Small intestine (tissue), 16 donors: ENCODE results near the gene SAAL1. TPM values are rescaled to one million over a fixed set of nuclear protein-coding genes. Genes with fewer than 3 reads are reported as not detected.

ENCODE experiments used
- DNase-seq, 2 donors: peaks; one replicate each; pipeline versions ENCODE4 v3.0.0 to v3.0.0-alpha.2; 2013
- FAIRE-seq: peaks from 2 replicates; lab custom pipeline; 2012; peaks lifted over from hg19 to GRCh38; lab: Jason Lieb, UNC
- H3K27ac ChIP-seq, 3 donors: one replicate each; pipeline ENCODE4 v1.5.1; 2013; ENCODE audit warnings: low read length in 2 of 3, mild to moderate bottlenecking in 2 of 3, control low read depth in 1 of 3, inconsistent platforms in 1 of 3, low read depth in 1 of 3, moderate library complexity in 1 of 3
- H3K27me3 ChIP-seq, 3 donors: one replicate each; pipeline ENCODE4 v1.6.1; 2013; ENCODE audit warnings: low read length in 3 of 3, inconsistent platforms in 1 of 3; ENCODE audit not compliant: control insufficient read depth in 3 of 3, insufficient read depth in 3 of 3
- H3K36me3 ChIP-seq, 3 donors: one replicate each; pipeline ENCODE4 v1.6.1; 2013; ENCODE audit warnings: low read length in 3 of 3, inconsistent platforms in 1 of 3, low read depth in 1 of 3, mild to moderate bottlenecking in 1 of 3, moderate library complexity in 1 of 3; ENCODE audit not compliant: control insufficient read depth in 3 of 3, insufficient read depth in 2 of 3
- H3K4me1 ChIP-seq, 3 donors: one replicate each; pipeline ENCODE4 v1.6.1; 2013; ENCODE audit warnings: low read length in 2 of 3, inconsistent platforms in 1 of 3, low read depth in 1 of 3, mild to moderate bottlenecking in 1 of 3, moderate library complexity in 1 of 3; ENCODE audit not compliant: control insufficient read depth in 3 of 3, insufficient read depth in 2 of 3
- H3K4me3 ChIP-seq, 3 donors: one replicate each; pipeline ENCODE4 v1.5.1; 2013; ENCODE audit warnings: low read length in 3 of 3, control low read depth in 1 of 3, inconsistent platforms in 1 of 3, low read depth in 1 of 3, mild to moderate bottlenecking in 1 of 3, moderate library complexity in 1 of 3
- H3K9me3 ChIP-seq, 2 donors: one replicate each; pipeline ENCODE4 v1.6.1; 2013; ENCODE audit warnings: low read depth in 1 of 2, low read length in 1 of 2; ENCODE audit not compliant: control insufficient read depth in 2 of 2, insufficient read depth in 1 of 2
- WGBS, 3 donors: extraction: QIAGEN DNeasy Blood & Tissue Kit; methylation state at CpG; one replicate each; pipeline ENCODE4 v1.1.7; 2013; 5-methylcytosine and 5-hydroxymethylcytosine counted together
- long read RNA-seq, 10 donors: transcript quantifications; one replicate each; lab custom pipeline, GENCODE V29; 2026
- polyA plus RNA-seq, 4 donors: library from polyadenylated mRNA; stranded (reverse) in 3 of 4; unstranded in 1 of 4; fragments of 200-250 nt in 3 of 4; fragments of 120-200 nt in 1 of 4; gene quantifications; one replicate each; pipeline versions ENCODE4 v1.2.1 to v1.2.3, GENCODE V29; 2013
- donor health status: healthy with polysubstance abuse.
- donor health status: control.
- donor health status: control.
- donor health status: Bipolar disorder and iron deficiency.
- donor health status: healthy.

Gene SAAL1, protein sequence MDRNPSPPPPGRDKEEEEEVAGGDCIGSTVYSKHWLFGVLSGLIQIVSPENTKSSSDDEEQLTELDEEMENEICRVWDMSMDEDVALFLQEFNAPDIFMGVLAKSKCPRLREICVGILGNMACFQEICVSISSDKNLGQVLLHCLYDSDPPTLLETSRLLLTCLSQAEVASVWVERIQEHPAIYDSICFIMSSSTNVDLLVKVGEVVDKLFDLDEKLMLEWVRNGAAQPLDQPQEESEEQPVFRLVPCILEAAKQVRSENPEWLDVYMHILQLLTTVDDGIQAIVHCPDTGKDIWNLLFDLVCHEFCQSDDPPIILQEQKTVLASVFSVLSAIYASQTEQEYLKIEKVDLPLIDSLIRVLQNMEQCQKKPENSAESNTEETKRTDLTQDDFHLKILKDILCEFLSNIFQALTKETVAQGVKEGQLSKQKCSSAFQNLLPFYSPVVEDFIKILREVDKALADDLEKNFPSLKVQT
- 10 to 100 TPM in 3 of 4 donors, 1 to 10 TPM in 1; 10.0 to 21.9 (median 12.1) TPM for polyA plus RNA-seq
- long read RNA-seq, donor 1, transcript SAAL1-202 (12 exons, 1,582 nt), result major isoform, 5 of 11 reads
- long read RNA-seq, donor 1, partial matches to known transcripts, result 0 of 11 reads
- long read RNA-seq, donor 1, other reads (novel, unspliced or antisense), result 0 of 11 reads
- long read RNA-seq, donor 2, result 0 reads
- long read RNA-seq, donor 3, transcript SAAL1-206 (2 exons, 471 nt), result major isoform, 5 of 7 reads
- long read RNA-seq, donor 3, partial matches to known transcripts, result 0 of 7 reads
- long read RNA-seq, donor 3, other reads (novel, unspliced or antisense), result 0 of 7 reads
- long read RNA-seq, donor 4, result 0 reads
- long read RNA-seq, donor 5, partial matches to known transcripts, result 0 of 2 reads
- long read RNA-seq, donor 5, other reads (novel, unspliced or antisense), result 0 of 2 reads
- long read RNA-seq, donor 6, partial matches to known transcripts, result 0 of 1 reads
- long read RNA-seq, donor 6, other reads (novel, unspliced or antisense), result 0 of 1 reads
- long read RNA-seq, donor 7, result 0 reads
- long read RNA-seq, donor 8, result 0 reads
- long read RNA-seq, donor 9, partial matches to known transcripts, result 0 of 1 reads
- long read RNA-seq, donor 9, other reads (novel, unspliced or antisense), result 0 of 1 reads
- long read RNA-seq, donor 10, transcript SAAL1-202 (12 exons, 1,582 nt), result major isoform, 7 of 8 reads
- long read RNA-seq, donor 10, partial matches to known transcripts, result 0 of 8 reads
- long read RNA-seq, donor 10, other reads (novel, unspliced or antisense), result 0 of 8 reads

DNA sequence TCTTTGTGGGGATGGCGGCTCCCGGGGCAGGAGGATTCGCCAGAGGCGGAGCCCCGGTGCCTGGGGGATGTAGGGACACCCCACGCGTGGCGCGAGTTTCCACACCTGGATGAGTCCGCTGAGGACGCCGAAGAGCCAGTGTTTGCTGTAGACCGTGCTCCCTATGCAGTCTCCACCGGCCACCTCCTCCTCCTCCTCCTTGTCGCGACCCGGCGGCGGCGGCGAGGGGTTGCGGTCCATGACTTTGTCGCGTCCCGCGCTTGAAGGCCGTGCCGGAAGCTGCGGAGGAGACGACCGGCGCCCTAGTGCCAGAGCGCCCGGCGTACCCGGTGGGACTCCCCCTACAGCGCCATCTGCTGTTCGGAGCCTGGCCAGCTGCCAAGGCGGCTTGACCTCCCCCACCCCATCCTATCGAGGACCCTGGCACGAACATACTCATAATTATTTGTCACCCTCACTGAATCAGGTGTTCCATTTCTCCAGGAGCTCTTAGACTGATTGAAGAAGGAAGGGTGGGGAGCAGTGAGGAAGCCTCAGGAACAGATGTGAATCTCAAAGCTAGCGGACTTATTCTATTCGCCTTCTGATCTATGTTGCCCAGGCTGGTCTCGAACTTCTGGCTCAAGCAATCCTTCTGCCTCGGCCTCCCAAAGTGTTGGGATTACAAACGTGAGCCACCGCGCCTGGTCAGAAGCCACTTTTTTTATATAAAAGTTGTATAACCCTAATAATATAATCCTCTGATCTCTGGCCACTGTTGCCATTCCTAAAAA, at the start of gene SAAL1:
SAAL1 (minus strand) TSS at position 281 of the 773 bp plus-strand sequence; CDS start at position 240, 41 bp downstream.
- WGBS, 3 donors, result 5 to 6% (median 5%) methylated on average over 39 to 48 of the region's 48 CpGs
- FAIRE-seq, result no peak
- peak within 1 kb of the TSS; percentile 67 to 99 (median 99) for H3K4me3 ChIP-seq

GRCh38 chr11:18151581-18151980, 45.7 kb upstream of the SAAL1 start:
- H3K27ac ChIP-seq, result no peak overlapping the region
- no peaks in the 10 kb centered on the region for H3K4me1 ChIP-seq
- no peak for FAIRE-seq
- 77 to 85% (median 79%) methylated on average over 3 of the region's 3 CpGs for WGBS, 3 donors
- peaks cover 0 to 4% (median 3%) of the 10 kb centered on the region in 3 donors for H3K27me3 ChIP-seq
- no peak overlapping the region for H3K4me3 ChIP-seq
- H3K9me3 ChIP-seq, result no peaks in the 10 kb centered on the region
- no peaks in the 10 kb centered on the region for H3K36me3 ChIP-seq
- no peak for DNase-seq

More for the DNA sequence above, at the start of gene SAAL1:
- Histone ChIP-seq H3K36me3 (peaks cover 0 to 9% (median 4%) of the 10 kb centered on the region in 3 donors), H3K4me1 (no peaks in the 10 kb centered on the region), H3K9me3 (no peaks in the 10 kb centered on the region), H3K27ac (peak within 1 kb of the TSS in 1 of 3 donors; percentile 56), H3K27me3 (peaks cover 0 to 7% (median 0%) of the 10 kb centered on the region in 3 donors)
- DNase-seq, result peak; percentile 78 to 91

DNA sequence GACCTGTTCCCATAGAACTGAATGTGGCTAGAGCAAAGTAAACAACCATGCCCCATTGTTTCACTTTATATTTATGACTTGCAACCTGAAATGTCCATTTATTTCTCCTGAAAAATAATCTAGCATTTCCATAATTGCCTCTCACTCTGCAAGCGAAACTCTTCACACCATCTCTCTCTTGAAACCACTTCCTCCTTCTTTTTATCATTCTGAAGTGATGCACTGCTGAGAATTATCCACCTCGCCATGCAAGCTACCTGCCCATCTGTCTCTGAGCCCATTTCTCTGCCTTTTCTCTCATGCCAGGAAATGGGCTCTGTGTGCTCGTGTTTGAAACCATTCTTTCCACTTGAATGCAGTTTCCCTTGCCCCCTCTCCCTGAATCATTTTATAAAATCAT, 40.0 kb upstream of the SAAL1 start:
- no peak for DNase-seq
- no peak overlapping the region for H3K27ac ChIP-seq
- no peak overlapping the region for H3K4me3 ChIP-seq
- H3K27me3 ChIP-seq, result peaks cover 0 to 6% (median 3%) of the 10 kb centered on the region in 3 donors
- FAIRE-seq, result no peak
- 41 to 56% (median 43%) methylated on average over 3 of the region's 3 CpGs for WGBS, 3 donors
- H3K9me3 ChIP-seq, result no peaks in the 10 kb centered on the region
- H3K4me1 ChIP-seq, result no peaks in the 10 kb centered on the region
- no peaks in the 10 kb centered on the region for H3K36me3 ChIP-seq

DNA sequence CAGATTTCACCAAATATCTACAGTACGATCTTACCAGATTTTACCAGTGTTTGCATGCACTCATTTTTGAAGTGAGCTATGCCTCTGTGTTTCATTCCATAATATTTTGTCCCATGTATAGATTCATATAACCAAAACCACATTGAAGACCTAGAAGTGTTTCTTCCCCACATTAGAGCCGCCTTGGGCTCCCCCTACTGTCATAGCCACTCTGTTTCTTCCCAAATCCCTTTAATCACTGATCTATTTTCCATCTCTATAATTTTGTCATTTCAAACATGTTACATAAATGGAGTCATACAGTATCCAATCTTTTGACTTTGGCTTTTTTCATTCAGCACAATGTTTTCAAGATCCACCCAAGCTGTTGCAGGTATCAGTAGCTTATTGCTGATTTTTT, 39.1 kb upstream of the SAAL1 start:
- DNase-seq (peak in 1 of 2 donors; percentile 3), FAIRE-seq (no peak)
- WGBS, 3 donors, result 40 to 67% (median 57%) methylated on average over 2 of the region's 2 CpGs
- Histone ChIP-seq H3K9me3 (no peaks in the 10 kb centered on the region), H3K4me1 (no peaks in the 10 kb centered on the region), H3K36me3 (no peaks in the 10 kb centered on the region), H3K27me3 (peaks cover 0 to 6% (median 3%) of the 10 kb centered on the region in 3 donors), H3K4me3 (no peak overlapping the region), H3K27ac (no peak overlapping the region)

DNA sequence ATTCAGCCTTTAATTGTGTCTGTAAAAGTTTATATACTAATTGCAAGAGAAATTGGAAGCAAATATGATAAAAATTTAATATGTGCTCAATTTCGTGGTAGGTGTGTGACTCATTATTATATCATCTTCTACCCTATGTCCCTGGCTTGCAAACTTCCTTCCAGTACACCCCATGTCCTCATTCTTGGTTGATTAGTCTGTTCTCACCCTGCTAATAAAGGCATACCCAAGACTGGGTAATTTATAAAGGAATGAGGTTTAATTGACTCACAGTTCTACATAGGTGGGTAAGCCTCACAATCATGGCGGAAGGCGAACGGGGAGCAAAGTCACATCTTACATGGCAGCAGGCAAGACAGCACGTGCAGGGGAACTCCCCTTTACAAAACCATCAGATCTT, 38.4 kb upstream of the SAAL1 start:
- 62 to 70% (median 66%) methylated on average over 5 of the region's 5 CpGs for WGBS, 3 donors
- Histone ChIP-seq H3K27me3 (peaks cover 0 to 10% (median 0%) of the 10 kb centered on the region in 3 donors), H3K36me3 (no peaks in the 10 kb centered on the region), H3K4me3 (no peak overlapping the region), H3K9me3 (no peaks in the 10 kb centered on the region), H3K27ac (no peak overlapping the region), H3K4me1 (no peaks in the 10 kb centered on the region)
- no peak for DNase-seq
- no peak for FAIRE-seq

GRCh38 chr11:18140145-18140544, 34.3 kb upstream of the SAAL1 start:
- WGBS, 3 donors, result 89 to 96% (median 94%) methylated on average over 2 of the region's 2 CpGs
- H3K36me3 ChIP-seq, result no peaks in the 10 kb centered on the region
- no peak overlapping the region for H3K4me3 ChIP-seq
- H3K27ac ChIP-seq, result no peak overlapping the region
- FAIRE-seq, result no peak
- H3K4me1 ChIP-seq, result no peaks in the 10 kb centered on the region
- peaks cover 0 to 10% (median 0%) of the 10 kb centered on the region in 3 donors for H3K27me3 ChIP-seq
- no peaks in the 10 kb centered on the region for H3K9me3 ChIP-seq
- DNase-seq, result no peak

GRCh38 chr11:18137186-18137800, 31.4 kb upstream of the SAAL1 start:
- H3K27ac ChIP-seq, result no peak overlapping the region
- peaks cover 0 to 7% (median 0%) of the 10 kb centered on the region in 3 donors for H3K27me3 ChIP-seq
- no peaks in the 10 kb centered on the region for H3K4me1 ChIP-seq
- FAIRE-seq (no peak), DNase-seq (no peak)
- H3K4me3 ChIP-seq, result no peak overlapping the region
- no peaks in the 10 kb centered on the region for H3K9me3 ChIP-seq
- no peaks in the 10 kb centered on the region for H3K36me3 ChIP-seq
- 93 to 96% (median 95%) methylated on average over 29 of the region's 29 CpGs for WGBS, 3 donors
